ENCODE measurements around the gene PYM1. TPM values are rescaled to one million over a fixed set of nuclear protein-coding genes. Genes with fewer than 3 reads are reported as not detected.

The PYM1 gene
- total RNA-seq, 1 experiment from 2014 or later, result 24.8 TPM

DNA sequence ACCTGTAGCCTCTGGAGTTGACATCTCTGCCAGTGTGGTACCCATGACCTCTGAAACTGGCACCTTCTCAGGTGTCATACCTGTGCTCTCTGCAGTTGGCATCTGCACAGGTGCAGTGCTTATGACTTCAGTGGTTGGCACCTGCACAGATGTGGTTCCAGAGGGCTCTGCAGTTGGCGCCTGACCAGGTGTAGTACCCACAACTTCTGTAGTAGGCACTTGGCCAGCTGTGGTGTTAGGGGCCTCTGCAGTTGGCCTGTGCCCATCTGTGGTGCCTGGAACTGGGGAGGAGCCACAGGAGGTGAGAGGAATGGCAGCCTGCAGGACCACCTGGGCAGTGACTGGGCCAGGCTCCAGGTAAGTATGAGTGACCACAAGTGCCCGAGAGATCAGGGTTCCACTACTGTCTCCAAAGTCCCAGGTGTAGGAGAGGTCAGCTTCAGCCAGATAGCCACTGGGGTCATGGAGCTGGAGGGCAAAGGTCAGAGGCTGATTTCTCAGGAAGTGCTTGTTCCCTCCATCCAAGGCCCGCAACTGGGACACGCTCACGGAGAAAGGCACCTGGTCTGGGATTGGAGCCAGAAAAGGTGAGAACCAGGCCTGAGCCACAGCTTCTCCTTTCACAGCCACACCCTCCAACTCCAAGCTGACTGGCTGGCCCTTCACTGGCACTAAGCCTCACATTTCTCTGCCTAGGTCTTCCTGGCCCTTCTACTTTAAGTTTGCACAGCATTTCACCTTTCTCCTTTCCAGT lies 29.6 kb upstream of the PYM1 start:
- Histone ChIP-seq H2AFZ (ENCODE audit: low read depth, low read length, poor library complexity, severe bottlenecking) (no peak overlapping the region), H3K9me3 (ENCODE audit: control insufficient read depth in 1 of 2, insufficient read depth in 1 of 2, low read depth in 1 of 2, low read length in 2 of 2) (no peaks in the 10 kb centered on the region), H3K4me2 (ENCODE audit: low read length) (peak overlapping the region; percentile 74), H3K36me3 (ENCODE audit: control insufficient read depth in 1 of 2, insufficient read depth in 2 of 2, low read length in 2 of 2) (0 out of 4 replicates have a peak, but pooled peaks cover 2 to 3% of the 10 kb centered on the region in 2 experiments), H3K79me2 (ENCODE audit: insufficient read depth, low read length) (no peaks in the 10 kb centered on the region), H3K27ac (ENCODE audit: low read depth, low read length) (peak overlapping the region; percentile 16; the same call in 1 of the 2 replicates), H3K4me1 (ENCODE audit: control insufficient read depth in 1 of 2, insufficient read depth in 2 of 2, low read length in 2 of 2) (peaks cover 30 to 36% of the 10 kb centered on the region in 2 experiments), H3K27me3 (ENCODE audit: insufficient read depth, low read length) (no peaks in the 10 kb centered on the region), H3K4me3 (replicated peaks in 1 of 2; ENCODE audit: low read depth in 1 of 2, low read length in 2 of 2) (no peak overlapping the region), H3K9ac (ENCODE audit: low read length) (no peak overlapping the region), H3K9me2 (ENCODE audit: insufficient read depth) (no peaks in the 10 kb centered on the region), H4K20me1 (ENCODE audit: insufficient read depth) (no peaks in the 10 kb centered on the region)
- POLR2A ChIA-PET, result interaction anchor here (1.9 kb wide), 1 partner anchor 17 kb away, joined by 6 read pairs; the partner anchor contains the start of gene RAB5B
- DNase-seq (ENCODE audit: low read depth, low spot score), result no peak
- BruUV-seq (replicated peaks), result no TSS peak
- intact Hi-C loops (cut with micrococcal nuclease), result no loop called here
- TF ChIP-seq, protein P1, sequence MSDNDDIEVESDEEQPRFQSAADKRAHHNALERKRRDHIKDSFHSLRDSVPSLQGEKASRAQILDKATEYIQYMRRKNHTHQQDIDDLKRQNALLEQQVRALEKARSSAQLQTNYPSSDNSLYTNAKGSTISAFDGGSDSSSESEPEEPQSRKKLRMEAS (IDR thresholded peaks at IDR 0.05), result peak; percentile 49; the same call in 1 of the 2 replicates
- TF ChIP-seq FOSL1 (IDR thresholded peaks at IDR 0.05; ENCODE audit: low read depth) (no peak), JUND (IDR thresholded peaks at IDR 0.05) (no peak), SRF (IDR thresholded peaks at IDR 0.05; ENCODE audit: low read depth) (no peak)
- no peak for ATAC-seq
- CTCF ChIA-PET, result interaction anchor here (1.1 kb wide), 1 partner anchor 17 kb away, joined by 4 read pairs; no protein-coding TSS in a partner anchor
- RAD21 ChIA-PET (ENCODE audit: low non-redundant PET in 1 of 2, low total read pairs in 2 of 2, uncharacterized antibody in 2 of 2, unreplicated experiment in 2 of 2), result no interaction called here

DNA sequence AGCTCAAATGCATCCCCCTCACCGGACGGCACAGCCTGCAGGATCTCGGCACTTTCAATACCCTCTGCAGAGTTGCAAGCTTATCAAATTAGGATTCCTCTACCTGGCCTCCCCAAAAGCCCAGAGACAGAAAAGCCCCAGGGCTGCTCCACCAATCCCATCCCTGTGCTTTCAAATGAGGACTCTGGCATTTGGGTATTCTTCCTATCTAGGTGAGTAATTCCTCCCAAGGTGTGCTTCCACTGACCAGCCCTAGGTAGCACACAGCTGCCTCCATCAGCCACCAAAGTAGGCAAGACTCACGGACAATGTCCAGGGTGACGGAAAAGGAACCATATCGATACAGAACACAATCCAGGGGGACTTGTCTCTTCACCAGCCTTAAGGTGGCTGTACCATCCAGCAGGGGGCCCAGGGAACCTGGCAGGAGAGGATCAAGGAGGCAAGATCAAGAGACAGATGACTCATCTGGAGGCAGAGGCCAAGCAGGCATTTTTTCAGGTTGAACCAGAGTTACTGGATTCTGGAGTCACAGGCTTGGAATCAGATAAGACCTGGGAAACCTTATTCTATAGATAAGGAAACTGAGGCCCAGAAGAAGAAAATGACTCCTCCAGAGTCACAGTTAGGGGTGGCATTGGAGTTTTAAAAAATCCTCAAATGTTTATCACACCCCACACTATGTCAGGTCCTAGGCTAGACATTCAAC lies 28.3 kb upstream of the PYM1 start:
- DNase-seq (ENCODE audit: low read depth, low spot score), result peak; percentile 88
- TF ChIP-seq CBX3 (IDR thresholded peaks at IDR 0.05; ENCODE audit: low read depth) (peak; percentile 75; the same call in 1 of the 2 replicates), YY1 (IDR thresholded peaks at IDR 0.05; ENCODE audit: extremely low read depth, insufficient replicate concordance, low read depth, low read length) (peak; percentile 24), JUND (IDR thresholded peaks at IDR 0.05) (peak; percentile 95), SRF (IDR thresholded peaks at IDR 0.05; ENCODE audit: low read depth) (no peak), POLR2AphosphoS5 (IDR thresholded peaks at IDR 0.05; ENCODE audit: low read depth, low read length) (peak; percentile 54; the same call in 1 of the 2 replicates)
- TF ChIP-seq, protein P1 (IDR thresholded peaks at IDR 0.05), result no peak; the same call in 1 of the 2 replicates
- TF ChIP-seq, protein P2, sequence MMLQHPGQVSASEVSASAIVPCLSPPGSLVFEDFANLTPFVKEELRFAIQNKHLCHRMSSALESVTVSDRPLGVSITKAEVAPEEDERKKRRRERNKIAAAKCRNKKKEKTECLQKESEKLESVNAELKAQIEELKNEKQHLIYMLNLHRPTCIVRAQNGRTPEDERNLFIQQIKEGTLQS (IDR thresholded peaks at IDR 0.05), result no peak
- TF ChIP-seq, protein P3, sequence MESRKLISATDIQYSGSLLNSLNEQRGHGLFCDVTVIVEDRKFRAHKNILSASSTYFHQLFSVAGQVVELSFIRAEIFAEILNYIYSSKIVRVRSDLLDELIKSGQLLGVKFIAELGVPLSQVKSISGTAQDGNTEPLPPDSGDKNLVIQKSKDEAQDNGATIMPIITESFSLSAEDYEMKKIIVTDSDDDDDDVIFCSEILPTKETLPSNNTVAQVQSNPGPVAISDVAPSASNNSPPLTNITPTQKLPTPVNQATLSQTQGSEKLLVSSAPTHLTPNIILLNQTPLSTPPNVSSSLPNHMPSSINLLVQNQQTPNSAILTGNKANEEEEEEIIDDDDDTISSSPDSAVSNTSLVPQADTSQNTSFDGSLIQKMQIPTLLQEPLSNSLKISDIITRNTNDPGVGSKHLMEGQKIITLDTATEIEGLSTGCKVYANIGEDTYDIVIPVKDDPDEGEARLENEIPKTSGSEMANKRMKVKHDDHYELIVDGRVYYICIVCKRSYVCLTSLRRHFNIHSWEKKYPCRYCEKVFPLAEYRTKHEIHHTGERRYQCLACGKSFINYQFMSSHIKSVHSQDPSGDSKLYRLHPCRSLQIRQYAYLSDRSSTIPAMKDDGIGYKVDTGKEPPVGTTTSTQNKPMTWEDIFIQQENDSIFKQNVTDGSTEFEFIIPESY (IDR thresholded peaks at IDR 0.05; ENCODE audit: extremely low read depth, insufficient replicate concordance, low read length), result no peak
- TF ChIP-seq, protein P4, sequence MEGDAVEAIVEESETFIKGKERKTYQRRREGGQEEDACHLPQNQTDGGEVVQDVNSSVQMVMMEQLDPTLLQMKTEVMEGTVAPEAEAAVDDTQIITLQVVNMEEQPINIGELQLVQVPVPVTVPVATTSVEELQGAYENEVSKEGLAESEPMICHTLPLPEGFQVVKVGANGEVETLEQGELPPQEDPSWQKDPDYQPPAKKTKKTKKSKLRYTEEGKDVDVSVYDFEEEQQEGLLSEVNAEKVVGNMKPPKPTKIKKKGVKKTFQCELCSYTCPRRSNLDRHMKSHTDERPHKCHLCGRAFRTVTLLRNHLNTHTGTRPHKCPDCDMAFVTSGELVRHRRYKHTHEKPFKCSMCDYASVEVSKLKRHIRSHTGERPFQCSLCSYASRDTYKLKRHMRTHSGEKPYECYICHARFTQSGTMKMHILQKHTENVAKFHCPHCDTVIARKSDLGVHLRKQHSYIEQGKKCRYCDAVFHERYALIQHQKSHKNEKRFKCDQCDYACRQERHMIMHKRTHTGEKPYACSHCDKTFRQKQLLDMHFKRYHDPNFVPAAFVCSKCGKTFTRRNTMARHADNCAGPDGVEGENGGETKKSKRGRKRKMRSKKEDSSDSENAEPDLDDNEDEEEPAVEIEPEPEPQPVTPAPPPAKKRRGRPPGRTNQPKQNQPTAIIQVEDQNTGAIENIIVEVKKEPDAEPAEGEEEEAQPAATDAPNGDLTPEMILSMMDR (IDR thresholded peaks at IDR 0.05 in 2 of 3, conservative IDR thresholded peaks at IDR 0.05 in 1 of 3; ENCODE audit: borderline replicate concordance in 1 of 3, insufficient read depth in 1 of 3, low read depth in 2 of 3, low read length in 2 of 3), result peak; percentile 40 to 87 (median 80); a peak in 5 of 6 replicates

More for the DNA sequence above, 28.3 kb upstream of the PYM1 start:
- ATAC-seq, result peak; percentile 94
- intact Hi-C loops (cut with micrococcal nuclease), result no loop called here
- CTCF ChIA-PET, result interaction anchor here (1.1 to 1.5 kb wide), 3 partner anchors 16 to 40 kb away, joined by 3 to 4 read pairs (median 4); no protein-coding TSS in a partner anchor
- Histone ChIP-seq H3K9me3 (ENCODE audit: control insufficient read depth in 1 of 2, insufficient read depth in 1 of 2, low read depth in 1 of 2, low read length in 2 of 2) (no peaks in the 10 kb centered on the region), H3K9me2 (ENCODE audit: insufficient read depth) (no peaks in the 10 kb centered on the region), H2AFZ (ENCODE audit: low read depth, low read length, poor library complexity, severe bottlenecking) (no peak overlapping the region), H3K27me3 (ENCODE audit: insufficient read depth, low read length) (no peaks in the 10 kb centered on the region), H4K20me1 (ENCODE audit: insufficient read depth) (no peaks in the 10 kb centered on the region), H3K27ac (ENCODE audit: low read depth, low read length) (peak overlapping the region; percentile 5), H3K4me3 (replicated peaks in 1 of 2; ENCODE audit: low read depth in 1 of 2, low read length in 2 of 2) (0 out of 4 replicates have a peak overlapping the region, but pooled peaks of 1 of the 2 experiments have one; percentile 11), H3K36me3 (ENCODE audit: control insufficient read depth in 1 of 2, insufficient read depth in 2 of 2, low read length in 2 of 2) (peaks cover 3 to 4% of the 10 kb centered on the region in 2 experiments; a peak in 1 of 4 replicates), H3K9ac (ENCODE audit: low read length) (peak overlapping the region; percentile 24; the same call in 1 of the 2 replicates), H3K4me2 (ENCODE audit: low read length) (peak overlapping the region; percentile 74), H3K4me1 (ENCODE audit: control insufficient read depth in 1 of 2, insufficient read depth in 2 of 2, low read length in 2 of 2) (peaks cover 30 to 36% of the 10 kb centered on the region in 2 experiments), H3K79me2 (ENCODE audit: insufficient read depth, low read length) (no peaks in the 10 kb centered on the region)
- no TSS peak for BruUV-seq (replicated peaks)
- POLR2A ChIA-PET, result no interaction called here
- RAD21 ChIA-PET (ENCODE audit: low non-redundant PET in 1 of 2, low total read pairs in 2 of 2, uncharacterized antibody in 2 of 2, unreplicated experiment in 2 of 2), result interaction anchor here in 1 of 2 experiments (0.7 kb wide), 1 partner anchor 40 kb away, joined by 6 read pairs; no protein-coding TSS in a partner anchor

Data from HCT116 (cell line).